A673 (cell line): ENCODE measurements around the gene CACNA2D3. TPM values are rescaled to one million over a fixed set of nuclear protein-coding genes. Genes with fewer than 3 reads are reported as not detected.

Source experiments
- BruUV-seq: library from RNA; stranded (reverse); fragments of 400-500 nt; replicated peaks from 2 replicates; lab custom pipeline; 2021; lab: Mats Ljungman, UMichigan
- CTCF ChIA-PET: fragments of 300-600 bp; sonication (Branson Sonifier 250); formaldehyde crosslinking; loops from one replicate; lab custom pipeline; 2022; ENCODE audit warnings: antibody characterized with exemption; lab: Charles Lee
- POLR2A ChIA-PET: fragments of 300-600 bp; sonication (Branson Sonifier 250); formaldehyde crosslinking; loops from one replicate; lab custom pipeline; 2022; ENCODE audit warnings: antibody characterized with exemption; ENCODE audit not compliant: low non-redundant PET; lab: Charles Lee
- DNase-seq: peaks from one replicate; pipeline ENCODE4 v3.0.0-alpha.2; 2015; ENCODE audit warnings: low spot score
- H3K27ac ChIP-seq: fragments of 200-600 bp; sonication (generic); 2 replicates; pipeline ENCODE4 v1.5.1; 2016; ENCODE audit warnings: mixed run types, low read depth, mild to moderate bottlenecking, mixed read lengths, antibody characterized with exemption, low read length; ENCODE audit not compliant: poor library complexity, severe bottlenecking
- H3K27me3 ChIP-seq: fragments of 200-600 bp; sonication (generic); replicated peaks from 2 replicates; pipeline ENCODE4 v1.6.1; 2017; ENCODE audit warnings: mixed run types, low read depth, mild to moderate bottlenecking, mixed read lengths, antibody characterized with exemption, low read length; ENCODE audit not compliant: insufficient read depth, poor library complexity
- H3K36me3 ChIP-seq: fragments of 200-600 bp; sonication (generic); 2 replicates; pipeline ENCODE4 v1.6.1; 2016; ENCODE audit warnings: mixed run types, mild to moderate bottlenecking, mixed read lengths, antibody characterized with exemption, low read length; ENCODE audit not compliant: insufficient read depth, poor library complexity, severe bottlenecking
- H3K4me1 ChIP-seq: fragments of 200-600 bp; sonication (generic); 2 replicates; pipeline ENCODE4 v1.6.1; 2017; ENCODE audit warnings: mixed run types, mild to moderate bottlenecking, mixed read lengths, antibody characterized with exemption, low read length; ENCODE audit not compliant: insufficient read depth, poor library complexity, severe bottlenecking
- H3K4me3 ChIP-seq: fragments of 200-600 bp; sonication (generic); 2 replicates; pipeline ENCODE4 v1.5.1; 2016; ENCODE audit warnings: low read depth, mixed run types, mild to moderate bottlenecking, mixed read lengths, low read length; ENCODE audit not compliant: poor library complexity, severe bottlenecking
- H3K9me3 ChIP-seq: fragments of 200-600 bp; sonication (generic); 2 replicates; pipeline ENCODE4 v1.6.1; 2016; ENCODE audit warnings: mixed run types, low read depth, mild to moderate bottlenecking, mixed read lengths, antibody characterized with exemption, low read length; ENCODE audit not compliant: poor library complexity, severe bottlenecking
- EZH2 ChIP-seq: fragments of 200-600 bp; sonication (generic); IDR thresholded peaks from 2 replicates; pipeline ENCODE4 v1.6.1; 2017; ENCODE audit warnings: borderline replicate concordance, low read depth, mild to moderate bottlenecking, mixed read lengths, antibody characterized with exemption, low read length; ENCODE audit not compliant: poor library complexity, severe bottlenecking
- intact Hi-C: fragments of 100-400 bp; cut with micrococcal nuclease; formaldehyde crosslinking; loops from one replicate; pipeline ENCODE4 v1.10.0; 2022; ENCODE audit not compliant: unreplicated experiment
- total RNA-seq: library from RNA; stranded (reverse); gene quantifications from 2 replicates; pipeline ENCODE4 v1.2.3, GENCODE V29; 2021
- TF ChIP-seq, protein P1 (sequence below): fragments of 300-800, 200-600 bp; sonication (generic); conservative IDR thresholded peaks from 2 replicates; pipeline ENCODE4 v1.5.1; 2017; ENCODE audit warnings: low read depth, mild to moderate bottlenecking, antibody characterized with exemption, low read length, moderate library complexity, mixed read lengths

The CACNA2D3 gene
- total RNA-seq, 1 experiment from 2014 or later: not detected

DNA sequence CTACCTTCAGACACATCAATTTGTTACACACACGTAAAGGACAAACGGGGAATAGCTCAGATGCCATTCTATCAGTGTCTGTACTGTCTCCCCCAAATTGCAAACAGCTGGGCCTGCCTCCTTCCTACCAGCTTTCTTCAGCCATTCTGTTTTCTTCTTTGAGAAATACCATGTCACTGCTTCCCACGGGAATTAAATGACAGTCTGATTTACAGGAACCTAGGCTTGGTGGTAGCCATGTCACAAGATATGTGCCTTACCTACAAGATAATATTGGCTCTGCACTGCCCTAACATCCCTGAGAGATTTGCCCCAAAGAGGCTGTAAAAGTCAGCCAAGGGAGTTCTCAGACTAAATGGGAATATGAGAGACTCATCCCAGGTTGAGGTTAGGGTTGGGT lies 497.2 kb downstream of the CACNA2D3 start:
- no peaks in the 10 kb centered on the region for H3K9me3 ChIP-seq
- H3K27me3 ChIP-seq: no peaks in the 10 kb centered on the region
- peak; percentile 4 for DNase-seq
- POLR2A ChIA-PET: no interaction called here
- H3K4me3 ChIP-seq: no peak overlapping the region
- no peak overlapping the region for H3K27ac ChIP-seq
- CTCF ChIA-PET: no interaction called here
- TF ChIP-seq, protein P1, sequence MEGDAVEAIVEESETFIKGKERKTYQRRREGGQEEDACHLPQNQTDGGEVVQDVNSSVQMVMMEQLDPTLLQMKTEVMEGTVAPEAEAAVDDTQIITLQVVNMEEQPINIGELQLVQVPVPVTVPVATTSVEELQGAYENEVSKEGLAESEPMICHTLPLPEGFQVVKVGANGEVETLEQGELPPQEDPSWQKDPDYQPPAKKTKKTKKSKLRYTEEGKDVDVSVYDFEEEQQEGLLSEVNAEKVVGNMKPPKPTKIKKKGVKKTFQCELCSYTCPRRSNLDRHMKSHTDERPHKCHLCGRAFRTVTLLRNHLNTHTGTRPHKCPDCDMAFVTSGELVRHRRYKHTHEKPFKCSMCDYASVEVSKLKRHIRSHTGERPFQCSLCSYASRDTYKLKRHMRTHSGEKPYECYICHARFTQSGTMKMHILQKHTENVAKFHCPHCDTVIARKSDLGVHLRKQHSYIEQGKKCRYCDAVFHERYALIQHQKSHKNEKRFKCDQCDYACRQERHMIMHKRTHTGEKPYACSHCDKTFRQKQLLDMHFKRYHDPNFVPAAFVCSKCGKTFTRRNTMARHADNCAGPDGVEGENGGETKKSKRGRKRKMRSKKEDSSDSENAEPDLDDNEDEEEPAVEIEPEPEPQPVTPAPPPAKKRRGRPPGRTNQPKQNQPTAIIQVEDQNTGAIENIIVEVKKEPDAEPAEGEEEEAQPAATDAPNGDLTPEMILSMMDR: no peak
- no peak for TF ChIP-seq EZH2
- H3K36me3 ChIP-seq: no peaks in the 10 kb centered on the region
- intact Hi-C loops: no loop called here
- peaks cover 12% of the 10 kb centered on the region for H3K4me1 ChIP-seq
- BruUV-seq: no TSS peak

DNA sequence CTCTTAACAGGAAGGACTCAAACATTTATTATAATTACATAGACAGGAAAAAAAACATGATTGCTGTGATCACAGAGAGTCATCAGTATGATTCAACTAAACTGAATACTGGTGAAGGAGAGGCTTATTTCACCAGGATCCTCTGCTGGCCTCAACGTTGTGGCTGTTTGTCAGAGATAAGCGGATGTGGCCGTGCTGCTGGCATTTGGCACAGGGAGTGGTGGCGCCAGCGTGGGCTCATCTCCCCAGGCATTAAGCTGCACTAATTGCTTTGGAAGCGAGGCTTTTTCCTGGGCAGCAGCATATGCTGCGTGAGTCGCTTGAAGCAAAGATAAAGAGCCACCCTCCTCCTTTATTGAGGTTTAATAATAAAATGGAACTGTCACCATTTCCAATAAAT lies 498.8 kb downstream of the CACNA2D3 start:
- H3K27ac ChIP-seq: peak overlapping the region; percentile 25
- H3K36me3 ChIP-seq: no peaks in the 10 kb centered on the region
- intact Hi-C loops: no loop called here
- TF ChIP-seq, protein P1: no peak
- no peak for TF ChIP-seq EZH2
- H3K4me3 ChIP-seq: no peak overlapping the region
- H3K4me1 ChIP-seq: peaks cover 12% of the 10 kb centered on the region
- no peaks in the 10 kb centered on the region for H3K9me3 ChIP-seq
- peak; percentile 89 for DNase-seq
- BruUV-seq: no TSS peak
- ChIA-PET POLR2A (no interaction called here), CTCF (no interaction called here)
- H3K27me3 ChIP-seq: no peaks in the 10 kb centered on the region

DNA sequence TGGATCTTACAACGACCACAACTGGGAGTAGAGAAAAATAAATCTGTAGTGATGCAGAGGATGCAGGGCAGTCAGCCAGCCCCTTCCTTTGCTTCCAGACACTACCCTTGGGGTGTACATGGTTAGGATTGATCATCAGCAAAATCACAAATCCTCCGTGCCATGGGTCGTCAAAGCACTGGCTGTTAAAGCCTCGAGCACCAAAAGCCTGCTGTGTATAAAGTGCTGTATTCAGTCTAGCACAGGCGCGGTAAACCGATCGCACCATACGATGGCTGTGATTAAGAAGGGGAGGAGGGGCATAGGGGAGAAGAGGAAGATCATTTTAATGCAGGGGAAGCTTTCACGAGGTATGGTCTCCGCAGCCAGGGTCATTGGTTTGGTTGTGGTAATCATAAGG lies 500.3 kb downstream of the CACNA2D3 start:
- Histone ChIP-seq H3K4me1 (peaks cover 12% of the 10 kb centered on the region), H3K27ac (no peak overlapping the region), H3K36me3 (no peaks in the 10 kb centered on the region), H3K4me3 (no peak overlapping the region), H3K27me3 (no peaks in the 10 kb centered on the region), H3K9me3 (no peaks in the 10 kb centered on the region)
- ChIA-PET POLR2A (no interaction called here), CTCF (no interaction called here)
- BruUV-seq: no TSS peak
- no peak for DNase-seq
- intact Hi-C loops: no loop called here
- TF ChIP-seq, protein P1: no peak
- no peak for TF ChIP-seq EZH2
